Dendritic cell treated with granulocyte-macrophage colony-stimulating factor and Interleukin-4, amounts not matched to agents 40 ng/mL and 50 ng/mL, for 4 days (primary cell): Measurements from ENCODE around the gene NOS1AP.

Experiments used
- H3K27ac Mint-ChIP-seq: one replicate; pipeline ENCODE4 v1.8.0; 2022; ENCODE audit warnings: mild to moderate bottlenecking, mixed read lengths
- H3K27me3 Mint-ChIP-seq: one replicate; pipeline ENCODE4 v1.8.0; 2022; ENCODE audit warnings: mild to moderate bottlenecking, mixed read lengths
- H3K36me3 Mint-ChIP-seq: one replicate; pipeline ENCODE4 v1.8.0; 2022; ENCODE audit warnings: low read depth, mixed read lengths
- H3K4me1 Mint-ChIP-seq: one replicate; pipeline ENCODE4 v1.8.0; 2022; ENCODE audit warnings: low read depth, mixed read lengths
- H3K4me3 Mint-ChIP-seq: one replicate; pipeline ENCODE4 v1.8.0; 2022; ENCODE audit warnings: mild to moderate bottlenecking, moderate library complexity, mixed read lengths
- H3K9me3 Mint-ChIP-seq: one replicate; pipeline ENCODE4 v1.8.0; 2022; ENCODE audit warnings: mixed read lengths
- intact Hi-C: fragments of 100-400 bp; cut with micrococcal nuclease; formaldehyde crosslinking; loops from one replicate; pipeline ENCODE4 v1.15.0; 2022

NOS1AP gene

GRCh38 chr1:162370721-162371120 is 301.2 kb downstream of the NOS1AP start:
- Mint-ChIP-seq H3K4me1 (no peaks in the 10 kb centered on the region), H3K4me3 (no peak overlapping the region), H3K27me3 (no peaks in the 10 kb centered on the region), H3K9me3 (no peaks in the 10 kb centered on the region), H3K27ac (no peak overlapping the region), H3K36me3 (no peaks in the 10 kb centered on the region)
- intact Hi-C loops: no loop called here

GRCh38 chr1:162371611-162372010 is 302.1 kb downstream of the NOS1AP start:
- no peaks in the 10 kb centered on the region for H3K4me1 Mint-ChIP-seq
- intact Hi-C loops: no loop called here
- H3K36me3 Mint-ChIP-seq: no peaks in the 10 kb centered on the region
- H3K4me3 Mint-ChIP-seq: no peak overlapping the region
- H3K27me3 Mint-ChIP-seq: no peaks in the 10 kb centered on the region
- no peak overlapping the region for H3K27ac Mint-ChIP-seq
- no peaks in the 10 kb centered on the region for H3K9me3 Mint-ChIP-seq

GRCh38 chr1:162372159-162373071 is 302.9 kb downstream of the NOS1AP start:
- Mint-ChIP-seq H3K27me3 (no peaks in the 10 kb centered on the region), H3K9me3 (no peaks in the 10 kb centered on the region), H3K36me3 (no peaks in the 10 kb centered on the region), H3K4me3 (no peak overlapping the region), H3K4me1 (no peaks in the 10 kb centered on the region), H3K27ac (no peak overlapping the region)
- intact Hi-C loops: no loop called here

- no peaks in the 10 kb centered on the region for H3K36me3 Mint-ChIP-seq
- no peak overlapping the region for H3K4me3 Mint-ChIP-seq
- intact Hi-C loops: no loop called here
- no peaks in the 10 kb centered on the region for H3K9me3 Mint-ChIP-seq
- H3K4me1 Mint-ChIP-seq: no peaks in the 10 kb centered on the region
- no peaks in the 10 kb centered on the region for H3K27me3 Mint-ChIP-seq
- H3K27ac Mint-ChIP-seq: no peak overlapping the region
Measured at GRCh38 chr1:162373072-162373427, 303.6 kb downstream of the NOS1AP start.

GRCh38 chr1:162373541-162374260 is 304.2 kb downstream of the NOS1AP start:
- no peaks in the 10 kb centered on the region for H3K4me1 Mint-ChIP-seq
- H3K9me3 Mint-ChIP-seq: no peaks in the 10 kb centered on the region
- no peaks in the 10 kb centered on the region for H3K27me3 Mint-ChIP-seq
- no peaks in the 10 kb centered on the region for H3K36me3 Mint-ChIP-seq
- no peak overlapping the region for H3K4me3 Mint-ChIP-seq
- no peak overlapping the region for H3K27ac Mint-ChIP-seq
- intact Hi-C loops: no loop called here

GRCh38 chr1:162374406-162374805 is 304.9 kb downstream of the NOS1AP start:
- Mint-ChIP-seq H3K27ac (no peak overlapping the region), H3K9me3 (no peaks in the 10 kb centered on the region), H3K4me3 (no peak overlapping the region), H3K36me3 (no peaks in the 10 kb centered on the region), H3K27me3 (peaks cover 1% of the 10 kb centered on the region), H3K4me1 (no peaks in the 10 kb centered on the region)
- intact Hi-C loops: no loop called here

GRCh38 chr1:162375463-162375862 is 306.0 kb downstream of the NOS1AP start:
- Mint-ChIP-seq H3K27ac (no peak overlapping the region), H3K9me3 (no peaks in the 10 kb centered on the region), H3K27me3 (peaks cover 1% of the 10 kb centered on the region), H3K4me3 (no peak overlapping the region), H3K36me3 (no peaks in the 10 kb centered on the region), H3K4me1 (no peaks in the 10 kb centered on the region)
- intact Hi-C loops: no loop called here

GRCh38 chr1:162376691-162377090 is 307.2 kb downstream of the NOS1AP start, which contains the start of gene SPATA46:
TSS of gene SPATA46 (minus strand) at chr1:162376854. CDS start at chr1:162376790, 64 bp downstream.
- H3K27me3 Mint-ChIP-seq: peaks cover 1% of the 10 kb centered on the region
- intact Hi-C loops: no loop called here
- H3K27ac Mint-ChIP-seq: no peak within 1 kb of the TSS
- H3K36me3 Mint-ChIP-seq: no peaks in the 10 kb centered on the region
- no peak within 1 kb of the TSS for H3K4me3 Mint-ChIP-seq
- H3K9me3 Mint-ChIP-seq: no peaks in the 10 kb centered on the region
- H3K4me1 Mint-ChIP-seq: no peaks in the 10 kb centered on the region

GRCh38 chr1:162380061-162380846 is 310.8 kb downstream of the NOS1AP start:
- no peak overlapping the region for H3K4me3 Mint-ChIP-seq
- H3K9me3 Mint-ChIP-seq: no peaks in the 10 kb centered on the region
- H3K36me3 Mint-ChIP-seq: no peaks in the 10 kb centered on the region
- peaks cover 1% of the 10 kb centered on the region for H3K27me3 Mint-ChIP-seq
- H3K4me1 Mint-ChIP-seq: no peaks in the 10 kb centered on the region
- intact Hi-C loops: no loop called here
- H3K27ac Mint-ChIP-seq: no peak overlapping the region

- Mint-ChIP-seq H3K4me3 (no peak within 1 kb of the TSS), H3K27me3 (peaks cover 1% of the 10 kb centered on the region), H3K27ac (no peak within 1 kb of the TSS), H3K36me3 (no peaks in the 10 kb centered on the region), H3K9me3 (no peaks in the 10 kb centered on the region), H3K4me1 (peaks cover 4% of the 10 kb centered on the region)
- intact Hi-C loops: no loop called here
Measured at GRCh38 chr1:162381383-162381782, 311.9 kb downstream of the NOS1AP start, which contains the start of gene C1orf226. TSS of gene C1orf226 (plus strand) at chr1:162381728. CDS start at chr1:162381902, 174 bp downstream.

- Mint-ChIP-seq H3K4me3 (no peak overlapping the region), H3K36me3 (no peaks in the 10 kb centered on the region), H3K4me1 (peaks cover 10% of the 10 kb centered on the region), H3K27me3 (peaks cover 1% of the 10 kb centered on the region), H3K9me3 (no peaks in the 10 kb centered on the region), H3K27ac (no peak overlapping the region)
- intact Hi-C loops: no loop called here
Measured at GRCh38 chr1:162381941-162382750, 312.7 kb downstream of the NOS1AP start.

GRCh38 chr1:162383091-162383490 is 313.6 kb downstream of the NOS1AP start:
- no peak overlapping the region for H3K4me3 Mint-ChIP-seq
- intact Hi-C loops: no loop called here

GRCh38 chr1:162383516-162383915 is 314.0 kb downstream of the NOS1AP start:
- no peak overlapping the region for H3K4me3 Mint-ChIP-seq
- no peaks in the 10 kb centered on the region for H3K9me3 Mint-ChIP-seq
- no peak overlapping the region for H3K27ac Mint-ChIP-seq
- intact Hi-C loops: no loop called here
- peaks cover 1% of the 10 kb centered on the region for H3K27me3 Mint-ChIP-seq
- peaks cover 10% of the 10 kb centered on the region for H3K4me1 Mint-ChIP-seq
- no peaks in the 10 kb centered on the region for H3K36me3 Mint-ChIP-seq

More at GRCh38 chr1:162383091-162383490, 313.6 kb downstream of the NOS1AP start:
- H3K9me3 Mint-ChIP-seq: no peaks in the 10 kb centered on the region
- peaks cover 1% of the 10 kb centered on the region for H3K27me3 Mint-ChIP-seq
- no peak overlapping the region for H3K27ac Mint-ChIP-seq
- no peaks in the 10 kb centered on the region for H3K36me3 Mint-ChIP-seq
- H3K4me1 Mint-ChIP-seq: peaks cover 10% of the 10 kb centered on the region
